Measurements from ENCODE around the gene TLR4.

Gene TLR4

GRCh38 chr9:117744369-117744768 lies 40.2 kb downstream of the TLR4 start:
- Histone ChIP-seq H4K20me1 (peaks cover 0 to 11% (median 0%) of the 10 kb centered on the region in 11 experiments; a peak in 3 of 22 replicates), H3K9ac (peak overlapping the region in 6 of 11 experiments; percentile 49 to 71 (median 64); a peak in 8 of 22 replicates), H3K27ac (peak overlapping the region in 3 of 11 experiments; percentile 41 to 54 (median 53); a peak in 4 of 22 replicates), H3K4me2 (peak overlapping the region; percentile 86 to 100 (median 96)), H3K4me3 (peak overlapping the region in 9 of 10 experiments; percentile 47 to 66 (median 55); a peak in 15 of 20 replicates), H3K4me1 (peaks cover 21 to 23% (median 22%) of the 10 kb centered on the region in 10 experiments), H3K9me3 (replicated peaks in 1 of 11) (no peaks in the 10 kb centered on the region), H3K27me3 (peaks cover 12 to 52% (median 18%) of the 10 kb centered on the region in 11 experiments), H3K36me3 (no peaks in the 10 kb centered on the region)
- no peak for TF ChIP-seq Cebpa-rat (IDR thresholded peaks at IDR 0.05)

GRCh38 chr9:117744856-117745389 lies 40.7 kb downstream of the TLR4 start:
- Histone ChIP-seq H3K9ac (peak overlapping the region in 10 of 11 experiments; percentile 11 to 71 (median 60); a peak in 19 of 22 replicates), H3K27ac (peak overlapping the region in 3 of 11 experiments; percentile 41 to 54 (median 53); a peak in 5 of 22 replicates), H3K27me3 (peaks cover 12 to 52% (median 18%) of the 10 kb centered on the region in 11 experiments), H3K36me3 (no peaks in the 10 kb centered on the region), H3K4me3 (peak overlapping the region; percentile 47 to 66 (median 54)), H3K9me3 (replicated peaks in 1 of 11) (no peaks in the 10 kb centered on the region), H3K4me1 (peaks cover 21 to 23% (median 22%) of the 10 kb centered on the region in 10 experiments), H4K20me1 (peaks cover 0 to 11% (median 0%) of the 10 kb centered on the region in 11 experiments; a peak in 3 of 22 replicates), H3K4me2 (peak overlapping the region; percentile 86 to 100 (median 96))
- TF ChIP-seq Cebpa-rat (IDR thresholded peaks at IDR 0.05): no peak

GRCh38 chr9:117745598-117745997 lies 41.4 kb downstream of the TLR4 start:
- TF ChIP-seq Cebpa-rat (IDR thresholded peaks at IDR 0.05): no peak
- peak overlapping the region; percentile 86 to 100 (median 96) for H3K4me2 ChIP-seq
- peak overlapping the region in 6 of 10 experiments; percentile 52 to 66 (median 54); a peak in 10 of 20 replicates for H3K4me3 ChIP-seq
- peaks cover 21 to 23% (median 22%) of the 10 kb centered on the region in 10 experiments for H3K4me1 ChIP-seq
- H3K27me3 ChIP-seq: peaks cover 12 to 52% (median 18%) of the 10 kb centered on the region in 11 experiments
- H3K27ac ChIP-seq: no peak overlapping the region
- no peaks in the 10 kb centered on the region for H3K9me3 ChIP-seq (replicated peaks in 1 of 11)
- H3K9ac ChIP-seq: peak overlapping the region in 1 of 11 experiments; percentile 67; a peak in 1 of 22 replicates
- H3K36me3 ChIP-seq: no peaks in the 10 kb centered on the region
- H4K20me1 ChIP-seq: peaks cover 0 to 11% (median 0%) of the 10 kb centered on the region in 11 experiments; a peak in 3 of 22 replicates

GRCh38 chr9:117746263-117746662 lies 42.1 kb downstream of the TLR4 start:
- no peak overlapping the region for H3K4me2 ChIP-seq
- peaks cover 0 to 11% (median 0%) of the 10 kb centered on the region in 11 experiments; a peak in 3 of 22 replicates for H4K20me1 ChIP-seq
- TF ChIP-seq Cebpa-rat (IDR thresholded peaks at IDR 0.05): no peak
- no peak overlapping the region for H3K4me3 ChIP-seq
- no peak overlapping the region for H3K27ac ChIP-seq
- H3K27me3 ChIP-seq: peaks cover 12 to 51% (median 18%) of the 10 kb centered on the region in 11 experiments
- no peak overlapping the region for H3K9ac ChIP-seq
- H3K4me1 ChIP-seq: peaks cover 21 to 23% (median 22%) of the 10 kb centered on the region in 10 experiments
- no peaks in the 10 kb centered on the region for H3K36me3 ChIP-seq
- no peaks in the 10 kb centered on the region for H3K9me3 ChIP-seq (replicated peaks in 1 of 11)

GRCh38 chr9:117747386-117747970 lies 43.3 kb downstream of the TLR4 start:
- H3K36me3 ChIP-seq: no peaks in the 10 kb centered on the region
- H3K4me2 ChIP-seq: no peak overlapping the region
- H3K9ac ChIP-seq: no peak overlapping the region
- peaks cover 0 to 11% (median 0%) of the 10 kb centered on the region in 11 experiments; a peak in 2 of 22 replicates for H4K20me1 ChIP-seq
- H3K9me3 ChIP-seq (replicated peaks in 1 of 11): no peaks in the 10 kb centered on the region
- peaks cover 12 to 39% (median 18%) of the 10 kb centered on the region in 11 experiments for H3K27me3 ChIP-seq
- peaks cover 21 to 23% (median 22%) of the 10 kb centered on the region in 10 experiments for H3K4me1 ChIP-seq
- no peak overlapping the region for H3K27ac ChIP-seq
- H3K4me3 ChIP-seq: no peak overlapping the region
- no peak for TF ChIP-seq Cebpa-rat (IDR thresholded peaks at IDR 0.05)

- no peak overlapping the region for H3K4me2 ChIP-seq
- no peak for TF ChIP-seq Cebpa-rat (IDR thresholded peaks at IDR 0.05)
Measured at GRCh38 chr9:117750401-117750800, 46.2 kb downstream of the TLR4 start.

GRCh38 chr9:117752894-117753293 lies 48.7 kb downstream of the TLR4 start:
- H3K36me3 ChIP-seq: no peaks in the 10 kb centered on the region
- no peak overlapping the region for H3K4me2 ChIP-seq
- H4K20me1 ChIP-seq: no peaks in the 10 kb centered on the region
- H3K27ac ChIP-seq: no peak overlapping the region
- H3K9me3 ChIP-seq (replicated peaks in 1 of 11): no peaks in the 10 kb centered on the region
- no peak overlapping the region for H3K4me3 ChIP-seq
- H3K27me3 ChIP-seq: no peaks in the 10 kb centered on the region
- H3K9ac ChIP-seq: no peak overlapping the region
- peaks cover 0 to 8% (median 0%) of the 10 kb centered on the region in 10 experiments; a peak in 3 of 20 replicates for H3K4me1 ChIP-seq
- TF ChIP-seq Cebpa-rat (IDR thresholded peaks at IDR 0.05): no peak

More at GRCh38 chr9:117750401-117750800, 46.2 kb downstream of the TLR4 start:
- H3K27ac ChIP-seq: no peak overlapping the region
- no peaks in the 10 kb centered on the region for H3K36me3 ChIP-seq
- H3K9ac ChIP-seq: no peak overlapping the region
- peaks cover 0 to 3% (median 0%) of the 10 kb centered on the region in 11 experiments; a peak in 1 of 22 replicates for H4K20me1 ChIP-seq
- H3K9me3 ChIP-seq (replicated peaks in 1 of 11): no peaks in the 10 kb centered on the region
- H3K4me3 ChIP-seq: no peak overlapping the region
- H3K4me1 ChIP-seq: peaks cover 3 to 5% (median 4%) of the 10 kb centered on the region in 10 experiments
- peaks cover 5 to 20% (median 10%) of the 10 kb centered on the region in 11 experiments for H3K27me3 ChIP-seq

- H3K27me3 ChIP-seq: no peaks in the 10 kb centered on the region
- H3K27ac ChIP-seq: no peak overlapping the region
- peaks cover 5 to 18% (median 9%) of the 10 kb centered on the region in 10 experiments; a peak in 16 of 20 replicates for H3K4me1 ChIP-seq
- H3K4me2 ChIP-seq: peak overlapping the region in 2 of 11 experiments; percentile 3 to 60; a peak in 2 of 22 replicates
- no peaks in the 10 kb centered on the region for H3K36me3 ChIP-seq
- H4K20me1 ChIP-seq: no peaks in the 10 kb centered on the region
- H3K4me3 ChIP-seq: no peak overlapping the region
- no peak for TF ChIP-seq Cebpa-rat (IDR thresholded peaks at IDR 0.05)
- H3K9me3 ChIP-seq (replicated peaks in 1 of 11): no peaks in the 10 kb centered on the region
- no peak overlapping the region for H3K9ac ChIP-seq
Measured at GRCh38 chr9:117757561-117758190, 53.5 kb downstream of the TLR4 start.

GRCh38 chr9:117763314-117763713 lies 59.1 kb downstream of the TLR4 start:
- no peaks in the 10 kb centered on the region for H4K20me1 ChIP-seq
- no peak overlapping the region for H3K27ac ChIP-seq
- no peaks in the 10 kb centered on the region for H3K27me3 ChIP-seq
- H3K9me3 ChIP-seq (replicated peaks in 1 of 11): no peaks in the 10 kb centered on the region
- H3K9ac ChIP-seq: no peak overlapping the region
- H3K4me3 ChIP-seq: no peak overlapping the region
- H3K4me2 ChIP-seq: peak overlapping the region in 5 of 11 experiments; percentile 1 to 50 (median 18); a peak in 4 of 22 replicates
- no peaks in the 10 kb centered on the region for H3K36me3 ChIP-seq
- TF ChIP-seq Cebpa-rat (IDR thresholded peaks at IDR 0.05): no peak
- H3K4me1 ChIP-seq: peaks cover 8 to 21% (median 14%) of the 10 kb centered on the region in 10 experiments; a peak in 18 of 20 replicates
